Osteoblast (primary cell): Measurements from ENCODE around the gene GNPTAB. TPM values are rescaled to one million over a fixed set of nuclear protein-coding genes. Genes with fewer than 3 reads are reported as not detected.

Experiments
- DNase-seq: peaks from one replicate; pipeline ENCODE4 v3.0.0; 2011; ENCODE audit warnings: low spot score, mixed read lengths; ENCODE audit not compliant: insufficient read length; ENCODE audit errors: missing footprints
- H2AFZ ChIP-seq: 2 replicates; pipeline ENCODE4 v1.6.0; 2011; ENCODE audit warnings: mild to moderate bottlenecking, low read length
- H3K27ac ChIP-seq: 2 replicates; pipeline ENCODE4 v1.5.1; 2011; ENCODE audit warnings: mild to moderate bottlenecking, low read depth, low read length, moderate library complexity
- H3K27me3 ChIP-seq: 2 replicates; pipeline ENCODE4 v1.6.0; 2012; ENCODE audit warnings: mild to moderate bottlenecking, control low read depth, inconsistent platforms, low read length, moderate library complexity; ENCODE audit not compliant: insufficient read depth
- H3K36me3 ChIP-seq: 2 replicates; pipeline ENCODE4 v1.5.1; 2011; ENCODE audit warnings: mild to moderate bottlenecking, low read length, control low read depth, moderate library complexity; ENCODE audit not compliant: insufficient read depth
- H3K4me1 ChIP-seq: 2 replicates; pipeline ENCODE4 v1.5.1; 2011; ENCODE audit warnings: mild to moderate bottlenecking, low read length, control low read depth, moderate library complexity; ENCODE audit not compliant: insufficient read depth
- H3K4me2 ChIP-seq: 2 replicates; pipeline ENCODE4 v1.6.0; 2011; ENCODE audit warnings: mild to moderate bottlenecking, low read length; ENCODE audit not compliant: insufficient read depth
- H3K4me3 ChIP-seq: fragments of 200-600 bp; sonication (generic); 3 replicates; pipeline ENCODE4 v1.5.1; 2012; ENCODE audit warnings: mild to moderate bottlenecking, low read length, inconsistent platforms; ENCODE audit not compliant: insufficient read depth
- H3K79me2 ChIP-seq: 2 replicates; pipeline ENCODE4 v1.6.0; 2012; ENCODE audit warnings: mild to moderate bottlenecking, low read length, control low read depth, inconsistent platforms; ENCODE audit not compliant: insufficient read depth
- H3K9me3 ChIP-seq: 2 replicates; pipeline ENCODE4 v1.5.1; 2011; ENCODE audit warnings: low read depth, low read length, control low read depth
- H4K20me1 ChIP-seq: 2 replicates; pipeline ENCODE4 v1.6.0; 2012; ENCODE audit warnings: mild to moderate bottlenecking, low read length, control low read depth; ENCODE audit not compliant: insufficient read depth
- total RNA-seq: library from RNA; depleted of rRNA; stranded (reverse); fragments of >200 nt; gene quantifications from 2 replicates; pipeline ENCODE4 v1.2.3, GENCODE V29; 2012
- TF ChIP-seq, protein P1 (sequence below): IDR thresholded peaks from 2 replicates; pipeline ENCODE4 v1.5.1; 2011; ENCODE audit warnings: mild to moderate bottlenecking, low read depth, low read length, moderate library complexity; ENCODE audit errors: extremely low read depth

GNPTAB gene
- total RNA-seq, 1 donor, result 93.0 TPM

DNA sequence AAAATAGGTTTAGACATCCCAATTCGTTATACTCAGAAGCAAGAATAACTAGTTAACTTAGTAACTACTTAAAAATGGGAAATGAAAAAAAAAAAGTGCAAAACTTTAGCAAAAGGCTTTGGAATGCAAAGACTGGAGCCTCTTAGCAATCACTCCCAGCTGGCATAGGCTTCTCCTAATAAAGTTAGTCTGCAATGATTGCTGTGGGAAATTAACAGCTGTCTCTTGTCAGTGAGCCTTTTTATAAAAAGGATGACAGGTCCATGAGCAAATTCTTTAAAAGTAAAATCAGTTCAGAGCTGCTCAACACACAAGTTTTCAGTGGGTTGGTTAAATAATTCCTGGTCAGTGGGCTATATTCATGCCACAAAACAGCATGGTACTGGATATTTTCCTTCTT, 84.1 kb downstream of the GNPTAB start:
- Histone ChIP-seq H3K4me1 (no peaks in the 10 kb centered on the region), H4K20me1 (no peaks in the 10 kb centered on the region), H3K4me2 (no peak overlapping the region), H3K9me3 (no peaks in the 10 kb centered on the region), H3K36me3 (peaks cover 21% of the 10 kb centered on the region), H3K27ac (no peak overlapping the region), H2AFZ (no peak overlapping the region), H3K27me3 (no peaks in the 10 kb centered on the region), H3K4me3 (no peak overlapping the region), H3K79me2 (no peaks in the 10 kb centered on the region)
- no peak for DNase-seq
- TF ChIP-seq, protein P1, sequence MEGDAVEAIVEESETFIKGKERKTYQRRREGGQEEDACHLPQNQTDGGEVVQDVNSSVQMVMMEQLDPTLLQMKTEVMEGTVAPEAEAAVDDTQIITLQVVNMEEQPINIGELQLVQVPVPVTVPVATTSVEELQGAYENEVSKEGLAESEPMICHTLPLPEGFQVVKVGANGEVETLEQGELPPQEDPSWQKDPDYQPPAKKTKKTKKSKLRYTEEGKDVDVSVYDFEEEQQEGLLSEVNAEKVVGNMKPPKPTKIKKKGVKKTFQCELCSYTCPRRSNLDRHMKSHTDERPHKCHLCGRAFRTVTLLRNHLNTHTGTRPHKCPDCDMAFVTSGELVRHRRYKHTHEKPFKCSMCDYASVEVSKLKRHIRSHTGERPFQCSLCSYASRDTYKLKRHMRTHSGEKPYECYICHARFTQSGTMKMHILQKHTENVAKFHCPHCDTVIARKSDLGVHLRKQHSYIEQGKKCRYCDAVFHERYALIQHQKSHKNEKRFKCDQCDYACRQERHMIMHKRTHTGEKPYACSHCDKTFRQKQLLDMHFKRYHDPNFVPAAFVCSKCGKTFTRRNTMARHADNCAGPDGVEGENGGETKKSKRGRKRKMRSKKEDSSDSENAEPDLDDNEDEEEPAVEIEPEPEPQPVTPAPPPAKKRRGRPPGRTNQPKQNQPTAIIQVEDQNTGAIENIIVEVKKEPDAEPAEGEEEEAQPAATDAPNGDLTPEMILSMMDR, result no peak

DNA sequence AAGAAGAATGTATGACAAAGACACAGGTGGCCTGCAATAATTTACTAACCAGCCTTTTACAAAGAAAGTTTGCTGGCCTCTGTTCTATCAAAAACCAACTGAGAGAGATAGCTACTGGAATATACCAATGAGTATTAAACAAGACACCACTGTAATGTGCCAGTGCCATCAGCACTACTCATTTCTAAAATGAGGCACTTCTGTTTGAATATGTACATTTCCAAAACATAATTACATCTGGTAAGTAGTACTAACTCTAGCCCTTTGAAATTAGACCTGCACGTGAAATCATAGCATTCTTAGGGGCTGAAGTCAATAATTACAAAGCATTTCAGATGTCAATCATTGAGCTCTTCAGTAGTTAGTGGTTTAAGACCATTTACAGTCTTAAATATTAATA, 84.6 kb downstream of the GNPTAB start:
- H3K27me3 ChIP-seq, result no peaks in the 10 kb centered on the region
- H4K20me1 ChIP-seq, result no peaks in the 10 kb centered on the region
- H3K4me3 ChIP-seq, result no peak overlapping the region
- DNase-seq, result no peak
- no peak overlapping the region for H2AFZ ChIP-seq
- H3K79me2 ChIP-seq, result no peaks in the 10 kb centered on the region
- TF ChIP-seq, protein P1, result no peak
- no peaks in the 10 kb centered on the region for H3K9me3 ChIP-seq
- H3K4me2 ChIP-seq, result no peak overlapping the region
- no peak overlapping the region for H3K27ac ChIP-seq
- H3K4me1 ChIP-seq, result no peaks in the 10 kb centered on the region
- H3K36me3 ChIP-seq, result peaks cover 21% of the 10 kb centered on the region

DNA sequence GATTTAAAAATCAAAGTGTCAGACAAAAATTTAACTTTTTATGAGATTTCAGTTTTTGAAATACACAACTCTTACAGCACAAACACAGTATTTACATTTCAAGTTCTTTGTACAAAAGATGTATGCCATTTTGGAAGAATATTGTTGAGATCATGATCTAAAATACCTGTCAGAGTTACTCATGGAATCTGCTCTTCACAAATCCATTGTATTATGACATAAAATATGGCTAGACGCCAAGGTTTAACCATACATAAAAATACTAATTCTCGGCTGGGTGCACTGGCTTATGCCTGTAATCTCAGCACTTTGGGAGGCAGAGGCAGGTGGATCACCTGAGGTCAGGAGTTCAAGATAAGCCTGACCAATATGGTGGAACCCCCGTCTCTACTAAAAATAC, 85.3 kb downstream of the GNPTAB start:
- Histone ChIP-seq H3K4me2 (no peak overlapping the region), H3K4me3 (no peak overlapping the region), H3K27ac (no peak overlapping the region), H2AFZ (no peak overlapping the region), H3K79me2 (no peaks in the 10 kb centered on the region), H3K9me3 (no peaks in the 10 kb centered on the region), H3K4me1 (no peaks in the 10 kb centered on the region), H4K20me1 (no peaks in the 10 kb centered on the region), H3K27me3 (no peaks in the 10 kb centered on the region), H3K36me3 (peaks cover 21% of the 10 kb centered on the region)
- DNase-seq, result no peak
- TF ChIP-seq, protein P1, result no peak

DNA sequence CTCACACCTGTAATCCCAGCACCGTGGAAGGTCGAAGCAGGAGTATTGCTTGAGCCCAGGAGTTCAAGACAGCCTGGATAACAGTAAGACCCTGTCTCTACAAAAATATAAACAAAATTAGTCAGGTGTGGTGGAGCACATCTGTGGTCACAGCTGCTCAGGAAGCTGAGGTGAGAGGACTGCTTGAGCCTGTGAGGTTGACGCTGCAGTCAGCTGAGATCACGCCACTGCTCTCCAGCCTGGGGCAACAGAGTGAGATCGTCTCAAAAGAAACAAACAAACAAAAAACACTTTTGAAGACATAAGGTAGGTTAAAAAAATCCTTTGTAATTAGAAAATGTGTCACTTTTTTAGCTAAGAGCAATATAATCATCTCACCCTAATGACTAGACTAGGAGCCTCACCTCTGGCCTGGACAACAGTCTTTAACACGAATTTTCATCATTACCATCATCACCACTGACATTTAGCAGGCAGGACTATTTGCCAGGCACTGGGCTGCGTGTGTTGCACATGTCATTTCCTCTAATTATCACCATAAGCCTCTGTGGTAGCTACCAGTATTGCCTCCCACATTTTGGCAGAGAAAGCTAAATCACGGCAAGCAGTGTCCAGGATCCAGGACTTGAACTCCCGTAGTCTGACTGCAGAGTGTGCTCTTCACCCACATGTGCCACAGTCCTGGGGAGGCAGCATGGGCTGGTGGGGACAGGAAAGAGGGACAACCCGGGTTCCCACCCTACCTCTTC, 86.9 kb downstream of the GNPTAB start:
- H3K4me3 ChIP-seq, result no peak overlapping the region
- H3K27me3 ChIP-seq, result no peaks in the 10 kb centered on the region
- no peaks in the 10 kb centered on the region for H3K9me3 ChIP-seq
- H3K4me1 ChIP-seq, result no peaks in the 10 kb centered on the region
- no peaks in the 10 kb centered on the region for H3K79me2 ChIP-seq
- no peak overlapping the region for H2AFZ ChIP-seq
- peaks cover 25% of the 10 kb centered on the region for H3K36me3 ChIP-seq
- no peak overlapping the region for H3K27ac ChIP-seq
- no peak overlapping the region for H3K4me2 ChIP-seq
- no peak for DNase-seq
- TF ChIP-seq, protein P1, result no peak
- H4K20me1 ChIP-seq, result no peaks in the 10 kb centered on the region
